GM18511 (cell line): Measurements from ENCODE around the gene TECR.
A peak's percentile ranks its signal among the peaks of the same experiment; 100 is the strongest.
"Not testable (repeated sequence)": the region's sequence is repeated elsewhere in the genome, so short reads cannot be mapped to it uniquely, and the experiment has no call there.

Source experiments
- ATAC-seq: cut with Tn5 transposase; IDR thresholded peaks from one replicate; pipeline ENCODE4 v1.9.1; 2021; ENCODE audit warnings: mild to moderate bottlenecking, moderate library complexity; ENCODE audit not compliant: unreplicated experiment

TECR gene, protein sequence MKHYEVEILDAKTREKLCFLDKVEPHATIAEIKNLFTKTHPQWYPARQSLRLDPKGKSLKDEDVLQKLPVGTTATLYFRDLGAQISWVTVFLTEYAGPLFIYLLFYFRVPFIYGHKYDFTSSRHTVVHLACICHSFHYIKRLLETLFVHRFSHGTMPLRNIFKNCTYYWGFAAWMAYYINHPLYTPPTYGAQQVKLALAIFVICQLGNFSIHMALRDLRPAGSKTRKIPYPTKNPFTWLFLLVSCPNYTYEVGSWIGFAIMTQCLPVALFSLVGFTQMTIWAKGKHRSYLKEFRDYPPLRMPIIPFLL

DNA sequence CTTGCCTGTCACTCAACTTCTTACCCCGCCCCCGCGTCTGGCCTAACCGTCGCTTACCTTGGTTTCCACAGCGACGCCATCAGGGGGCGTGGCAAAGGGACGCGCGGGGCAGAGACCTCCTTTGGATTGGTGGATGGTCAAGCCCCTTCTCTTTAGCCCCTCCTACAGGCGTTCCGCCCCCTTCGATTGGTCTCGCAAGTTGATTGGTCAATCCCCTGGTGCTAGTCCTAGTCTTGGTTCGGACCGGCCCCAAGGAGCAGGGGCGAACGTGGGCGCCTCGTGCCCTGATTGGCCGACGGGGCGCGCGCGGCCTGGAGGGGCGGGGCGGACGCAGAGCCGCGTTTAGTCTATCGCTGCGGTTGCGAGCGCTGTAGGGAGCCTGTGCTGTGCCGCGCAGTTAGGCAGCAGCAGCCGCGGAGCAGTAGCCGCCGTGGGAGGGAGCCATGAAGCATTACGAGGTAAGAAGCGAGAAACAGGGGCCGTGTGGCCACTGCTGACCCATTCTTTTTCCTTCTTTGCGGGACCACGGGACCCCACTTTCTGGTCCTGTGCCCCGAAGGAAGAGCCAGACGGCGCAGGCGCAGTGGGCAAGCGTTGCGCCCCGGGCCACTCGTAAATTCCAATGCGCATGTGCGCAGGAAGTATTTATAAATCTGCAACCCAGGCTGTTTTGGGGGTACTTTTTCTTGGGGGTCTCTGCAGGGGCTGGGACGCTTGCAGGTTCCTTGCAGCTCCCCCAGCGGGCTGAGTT, at the start of gene TECR:
Gene TECR (plus strand): TSS at position 341 of the 751 bp plus-strand sequence. CDS start 103 bp downstream, at position 444.
- ATAC-seq: peak; percentile 97

GRCh38 chr19:14479975-14480699, 49.3 kb upstream of the TECR start:
- ATAC-seq: no peak

DNA sequence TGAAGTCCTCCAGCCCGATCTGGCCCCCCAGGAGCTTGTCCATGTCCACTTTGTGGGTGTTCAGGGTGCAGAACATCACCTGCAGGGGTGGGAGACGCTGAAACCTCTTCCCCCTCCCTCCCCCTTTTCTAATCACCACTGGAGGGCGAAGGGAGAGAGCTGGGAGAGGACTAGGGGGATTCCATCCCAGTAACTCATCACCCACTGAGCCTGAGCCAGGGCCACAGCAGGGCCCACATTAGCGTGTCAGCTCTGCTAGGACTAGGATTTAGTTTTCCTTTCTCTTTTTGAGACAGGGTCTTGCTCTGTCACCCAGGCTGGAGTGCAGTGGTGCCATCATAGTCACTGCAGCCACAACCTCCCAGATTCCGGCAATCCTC, 48.7 kb upstream of the TECR start:
- ATAC-seq: no peak

GRCh38 chr19:14482172-14482941, 47.0 kb upstream of the TECR start:
- ATAC-seq: no peak

GRCh38 chr19:14487370-14488125, 41.8 kb upstream of the TECR start:
- no peak for ATAC-seq

- ATAC-seq: no peak
Observed at GRCh38 chr19:14492756-14493337, 36.5 kb upstream of the TECR start.

GRCh38 chr19:14494411-14494810, 35.0 kb upstream of the TECR start:
- no peak for ATAC-seq

- no peak for ATAC-seq
Observed at GRCh38 chr19:14494910-14495671, 34.3 kb upstream of the TECR start.

GRCh38 chr19:14495672-14496028, 33.7 kb upstream of the TECR start:
- ATAC-seq: peak; percentile 16

DNA sequence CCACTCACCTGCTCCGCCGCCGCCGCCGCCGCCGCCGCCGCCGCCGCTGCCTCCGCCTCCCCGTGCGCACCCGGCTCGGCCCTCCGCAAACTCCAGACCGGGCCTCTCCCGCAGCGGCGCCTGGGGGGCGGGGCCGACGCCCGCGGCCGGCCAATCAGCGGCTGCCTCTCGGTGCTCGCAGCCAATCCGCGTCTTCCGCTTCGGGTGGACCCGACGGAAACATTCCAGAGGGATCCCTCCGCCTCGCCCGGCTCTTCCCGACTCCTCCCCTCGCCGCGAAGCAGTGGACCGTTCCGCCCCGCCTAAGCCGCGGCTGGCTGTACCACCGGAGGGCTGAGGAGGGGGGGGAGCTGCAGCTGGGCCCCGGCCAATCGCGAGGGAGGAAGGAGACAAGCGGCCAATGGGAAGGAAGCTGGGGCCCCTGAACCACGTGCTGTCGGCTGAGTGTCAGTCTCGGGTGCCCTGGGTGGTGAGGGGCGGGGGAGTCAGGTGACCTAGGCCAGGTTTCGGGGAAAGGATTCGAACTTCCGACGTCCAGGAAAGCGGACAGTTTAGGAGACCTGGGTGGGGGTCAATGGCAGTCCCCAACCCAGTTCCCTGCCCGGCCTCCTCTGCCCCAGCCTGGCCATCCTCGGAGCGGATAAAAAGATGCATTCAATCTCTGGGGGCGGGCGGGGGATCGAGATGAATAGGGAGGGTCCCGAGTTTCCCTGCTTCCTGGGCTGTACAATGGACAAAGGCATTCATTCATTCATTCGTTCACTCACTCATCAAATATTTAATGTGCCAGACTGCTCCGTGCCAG, 33.2 kb upstream of the TECR start, which contains the start of gene GIPC1:
Gene GIPC1 (minus strand): TSS at position 99 of the 805 bp plus-strand sequence. CDS start 13,151 bp downstream, outside the sequence.
- ATAC-seq: peak; percentile 76

DNA sequence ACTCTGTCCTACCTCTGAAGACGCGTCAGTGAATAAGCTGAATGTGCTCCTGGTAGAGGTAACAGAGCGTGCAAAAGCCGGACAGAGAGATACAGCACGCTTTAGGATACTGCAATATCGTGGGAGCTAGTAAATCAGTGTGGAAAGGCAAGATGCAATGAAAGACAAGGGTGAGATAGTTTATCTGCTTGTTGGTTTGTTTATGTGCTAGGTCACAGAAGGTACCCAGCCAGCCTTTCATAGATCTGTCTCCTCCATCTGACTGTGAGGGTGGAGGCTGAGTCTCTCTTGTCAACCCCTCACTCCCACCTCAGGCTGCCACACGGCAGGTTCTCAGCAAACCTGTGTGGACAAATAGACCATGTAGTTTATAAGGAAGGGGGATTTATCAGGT, 32.6 kb upstream of the TECR start:
- no peak for ATAC-seq

GRCh38 chr19:14497228-14497921, 32.0 kb upstream of the TECR start:
- ATAC-seq: no peak

GRCh38 chr19:14502334-14503092, 26.9 kb upstream of the TECR start:
- no peak for ATAC-seq

- no peak for ATAC-seq
Observed at GRCh38 chr19:14503285-14503684, 26.1 kb upstream of the TECR start.

DNA sequence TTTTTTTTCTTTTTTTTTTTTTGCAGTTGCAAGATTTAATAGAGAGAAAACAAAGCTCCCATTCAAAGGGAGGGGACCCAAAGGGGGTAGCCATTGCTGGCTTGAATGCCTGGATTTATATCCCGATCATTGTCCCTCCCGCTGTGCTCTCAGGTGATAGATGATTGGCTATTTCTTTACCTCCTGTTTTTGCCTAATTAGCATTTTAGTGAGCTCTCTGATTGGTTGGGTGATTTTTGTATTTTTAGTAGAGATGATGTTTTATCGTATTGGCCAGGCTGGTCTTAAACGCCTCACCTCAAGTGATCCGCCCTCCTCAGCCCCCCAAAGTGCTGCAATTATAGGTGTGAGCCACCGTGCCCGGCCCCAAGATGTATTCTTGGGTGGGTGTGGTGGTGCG, 24.8 kb upstream of the TECR start:
- ATAC-seq: not testable (repeated sequence)

- no peak for ATAC-seq
Observed at GRCh38 chr19:14505488-14506239, 23.7 kb upstream of the TECR start.
